NCI-H2107 (cell line): Measurements from ENCODE around the gene DFFB.
"Not testable (repeated sequence)": the region's sequence is repeated elsewhere in the genome, so short reads cannot be mapped to it uniquely, and the experiment has no call there.

Experiments used
- DNase-seq: peaks from one replicate; lab custom pipeline; 2025; lab: John Stamatoyannopoulos, UW

Gene DFFB

GRCh38 chr1:3910049-3910731, 52.9 kb downstream of the DFFB start:
- DNase-seq = no peak

DNA sequence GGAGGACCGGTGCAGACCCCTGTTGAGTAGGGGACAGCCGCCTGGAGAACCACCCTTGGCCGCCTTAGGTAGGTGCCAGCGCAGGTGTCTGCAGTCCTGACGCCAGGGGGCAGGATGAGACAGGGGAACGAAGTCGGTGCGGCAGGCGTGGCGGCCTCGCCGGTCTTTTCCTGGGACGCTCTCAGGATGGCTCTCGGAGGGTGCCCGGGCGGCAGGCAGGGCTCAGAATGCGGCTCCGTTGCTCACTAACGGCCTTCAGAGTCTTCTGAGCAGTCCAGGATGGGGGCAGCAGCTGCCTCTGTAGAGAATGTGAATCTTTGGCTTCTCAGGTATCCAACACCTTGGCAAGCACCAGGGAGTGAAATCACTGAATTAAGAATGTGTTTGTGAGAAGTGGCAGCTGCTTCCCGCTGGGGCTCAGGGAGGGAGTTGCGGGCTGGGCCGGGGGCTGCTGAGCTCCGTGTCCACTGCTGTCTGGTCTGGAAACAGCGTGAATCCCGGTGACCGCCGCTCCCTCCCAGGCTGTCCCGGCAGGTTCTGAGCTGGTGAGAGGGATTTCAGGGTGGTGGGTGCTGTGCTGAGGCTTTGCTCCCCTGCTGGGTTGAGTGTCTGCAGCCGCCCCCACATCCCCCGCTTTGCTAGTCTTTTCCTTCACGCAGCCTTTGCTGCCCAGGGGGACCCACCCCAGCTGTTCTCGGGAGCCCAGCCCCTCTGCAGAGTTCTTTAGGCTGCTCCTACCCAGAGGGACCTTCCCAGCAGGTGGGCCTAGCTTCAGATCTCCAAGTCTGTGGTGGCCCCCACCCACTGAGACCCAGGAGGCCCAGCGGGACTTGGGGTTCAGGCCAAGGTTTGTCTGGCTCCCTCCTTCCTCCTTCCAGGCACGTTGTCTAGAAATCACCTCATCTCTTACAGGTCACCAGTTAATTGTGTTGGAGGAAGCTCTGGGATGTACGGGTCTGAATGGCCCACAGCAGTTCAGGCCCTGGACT, 53.9 kb downstream of the DFFB start:
- no peak for DNase-seq

DNA sequence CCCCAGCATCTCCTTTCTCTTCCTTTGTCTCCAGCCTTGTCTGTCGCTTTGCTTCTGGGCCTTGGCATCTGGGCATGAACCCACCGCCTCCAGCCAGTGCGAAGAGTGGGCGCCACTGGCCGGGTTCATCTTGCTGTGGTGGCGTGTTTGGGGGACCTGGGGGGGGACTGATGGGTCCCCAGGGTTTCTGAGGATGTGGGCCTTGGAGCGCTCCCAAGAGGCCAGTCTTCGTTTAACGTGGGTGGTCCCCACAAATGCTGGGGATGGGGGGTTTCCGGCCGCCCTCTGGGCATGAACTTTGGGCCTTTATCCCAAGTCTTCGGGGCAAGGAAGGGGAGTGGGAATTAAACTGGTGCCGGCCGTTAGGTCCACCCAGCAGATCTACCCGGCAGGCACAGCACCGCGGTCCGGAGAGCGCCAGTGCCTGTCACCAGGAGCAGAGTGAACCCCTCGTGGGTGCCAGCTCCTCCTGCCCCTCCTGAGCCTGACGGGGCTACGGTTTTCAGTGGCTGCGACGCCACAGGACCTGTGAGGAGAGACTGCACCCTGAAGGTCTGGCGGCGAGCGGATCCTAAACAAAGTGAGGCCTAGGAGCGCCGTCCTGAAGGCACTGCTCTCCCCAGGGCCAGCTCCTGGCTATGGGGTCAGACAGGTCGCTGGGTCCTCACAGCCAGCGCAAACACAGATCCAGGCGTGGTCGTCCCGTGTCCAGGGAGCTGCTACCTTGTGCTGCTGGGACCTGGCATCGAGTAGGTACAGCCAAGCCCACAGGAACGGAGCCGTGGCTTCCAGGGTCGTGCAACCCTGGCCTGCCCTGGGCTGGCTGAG, 54.9 kb downstream of the DFFB start:
- DNase-seq = no peak

GRCh38 chr1:3912809-3913685, 55.8 kb downstream of the DFFB start:
- DNase-seq = no peak

DNA sequence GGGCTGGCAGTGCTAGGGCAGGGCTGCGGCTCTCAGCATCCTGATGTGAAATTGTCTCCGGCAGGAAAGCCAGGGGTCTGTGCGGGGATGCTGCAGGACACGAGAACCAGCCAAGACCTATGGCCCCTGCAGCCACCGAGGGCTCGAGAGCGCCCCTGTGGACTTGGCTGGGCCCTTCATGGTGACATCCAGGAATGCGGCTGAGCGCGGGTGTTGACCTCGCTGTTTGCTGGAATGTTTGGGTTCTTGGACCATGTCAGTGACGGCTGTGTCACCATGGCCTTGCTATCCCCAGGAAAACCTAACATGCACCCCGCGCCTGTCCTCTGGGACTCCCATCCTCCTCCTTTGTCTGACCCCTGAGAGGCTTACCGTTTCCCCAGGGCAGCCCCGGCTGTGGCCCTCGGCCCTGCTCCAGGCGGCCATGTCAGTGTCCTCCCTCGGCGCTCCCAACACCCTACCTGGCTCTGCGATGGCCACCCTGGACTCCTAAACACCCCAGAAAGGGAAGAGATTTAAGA, 57.1 kb downstream of the DFFB start:
- no peak for DNase-seq

DNA sequence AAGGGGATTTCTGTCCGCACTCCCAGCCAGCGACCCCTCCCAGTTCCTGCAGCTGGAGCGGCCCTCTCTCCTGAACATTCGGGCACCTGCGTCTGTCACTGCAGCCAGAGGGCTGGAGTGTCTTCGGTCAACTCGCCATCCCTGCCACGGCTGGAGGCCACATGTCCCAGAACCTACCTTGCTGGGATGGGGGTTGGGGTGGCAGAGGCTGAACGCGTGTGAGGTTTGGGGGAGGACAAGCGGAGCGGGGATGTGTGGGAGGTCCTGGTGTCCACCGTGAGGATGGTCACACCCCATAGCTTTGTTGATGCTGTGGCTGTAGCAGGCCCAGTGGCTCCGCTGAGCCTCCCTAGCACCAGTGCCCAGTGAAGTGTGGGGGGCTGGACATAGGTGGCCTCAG, 57.6 kb downstream of the DFFB start:
- DNase-seq = no peak

DNA sequence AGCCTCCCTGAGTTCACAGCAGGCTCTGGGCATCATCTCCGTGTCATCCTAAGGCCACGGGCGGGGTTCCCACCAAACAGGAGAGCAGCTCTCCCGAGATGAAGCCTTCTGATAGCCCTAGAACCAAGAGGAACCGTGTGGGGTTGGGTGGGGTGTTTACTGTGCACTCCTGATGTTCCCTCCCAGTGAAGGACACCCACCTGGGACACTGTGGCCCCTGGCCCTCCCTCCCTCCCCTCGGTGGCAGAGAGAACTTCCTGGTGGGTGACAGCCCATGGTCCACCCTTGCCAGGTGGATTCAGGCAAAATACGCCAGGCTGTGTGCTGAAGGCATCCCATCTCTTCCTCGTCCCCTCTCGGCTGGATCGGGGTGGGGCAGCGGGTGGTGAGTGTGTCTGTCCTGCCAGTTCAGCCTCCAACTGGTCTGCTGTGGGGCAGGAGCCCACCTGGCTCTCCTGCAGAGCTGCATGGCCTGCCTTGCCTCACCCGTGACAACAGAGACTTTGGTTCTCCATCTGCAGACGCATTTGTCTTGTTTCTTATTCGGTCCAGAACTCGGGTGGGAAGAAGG, 58.4 kb downstream of the DFFB start:
- no peak for DNase-seq

GRCh38 chr1:3917761-3918160, 60.5 kb downstream of the DFFB start:
- no peak for DNase-seq

DNA sequence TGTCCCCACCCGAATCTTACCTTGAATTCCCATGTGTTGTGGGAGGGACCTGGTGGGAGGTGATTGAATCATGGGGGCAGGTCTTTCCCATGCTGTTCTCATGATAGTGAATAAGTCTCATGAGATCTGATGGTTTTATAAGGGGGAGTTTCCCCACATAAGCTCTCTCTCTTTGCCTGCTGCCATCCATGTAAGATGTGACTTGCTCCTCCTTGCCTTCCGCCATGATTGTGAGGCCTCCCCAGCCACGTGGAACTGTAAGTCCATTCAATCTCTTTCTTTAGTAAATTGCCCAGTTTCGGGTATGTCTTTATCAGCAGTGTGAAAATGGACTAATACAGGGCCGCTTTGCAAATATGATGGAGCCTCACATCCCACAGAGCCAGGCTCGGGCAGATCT, 61.1 kb downstream of the DFFB start:
- not testable (repeated sequence) for DNase-seq

- DNase-seq = no peak
These were observed 61.8 kb downstream of the DFFB start for GRCh38 chr1:3918966-3919611.

DNA sequence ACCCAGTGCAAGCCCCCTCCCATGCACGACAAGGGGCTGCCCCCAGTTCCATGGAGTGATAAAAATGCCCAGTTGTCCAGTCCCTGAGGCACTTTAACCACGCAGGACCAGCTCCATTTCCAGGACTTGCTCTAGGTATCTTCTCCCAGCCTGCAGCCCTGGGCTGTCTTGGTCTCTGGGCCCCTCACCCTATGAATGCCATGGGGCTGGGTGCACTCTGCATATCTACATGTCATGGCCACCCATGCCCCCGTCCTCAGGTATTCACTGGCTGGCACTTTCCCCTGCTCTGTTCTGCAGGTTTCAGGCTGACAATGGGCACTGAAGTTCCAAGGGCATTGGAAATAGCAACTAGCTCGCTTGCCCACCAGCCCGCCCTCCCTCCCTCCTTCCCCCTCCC, 62.4 kb downstream of the DFFB start:
- no peak for DNase-seq

- no peak for DNase-seq
These were observed 64.5 kb downstream of the DFFB start for GRCh38 chr1:3921765-3922164.

DNA sequence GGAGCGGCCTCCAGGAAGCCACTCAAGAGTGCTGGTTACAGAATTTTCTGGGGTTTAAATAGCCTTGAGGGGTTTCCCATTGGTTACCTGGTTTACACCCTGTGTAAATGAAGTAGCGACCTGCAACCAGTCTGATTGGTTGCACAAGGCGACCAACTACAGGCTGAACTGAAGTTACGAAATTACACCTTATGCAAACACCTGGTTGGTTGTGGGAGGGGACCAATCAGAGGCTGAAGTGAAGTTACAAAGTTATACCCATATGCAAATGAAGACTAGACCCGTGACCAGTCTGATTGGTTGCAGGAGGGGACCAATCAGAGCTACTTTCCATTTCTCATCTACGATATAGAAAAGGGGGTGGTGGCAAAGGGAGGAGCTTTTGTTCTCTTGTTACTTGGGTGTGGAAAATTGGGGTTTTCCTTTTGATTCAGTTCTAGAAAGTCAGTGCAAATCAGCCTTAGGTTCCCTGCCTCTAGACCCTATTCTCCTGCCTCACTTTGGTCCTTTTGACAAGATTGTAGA, 65.0 kb downstream of the DFFB start:
- no peak for DNase-seq

GRCh38 chr1:3922851-3923250, 65.6 kb downstream of the DFFB start:
- DNase-seq = no peak

GRCh38 chr1:3923378-3924185, 66.3 kb downstream of the DFFB start:
- DNase-seq = no peak

DNA sequence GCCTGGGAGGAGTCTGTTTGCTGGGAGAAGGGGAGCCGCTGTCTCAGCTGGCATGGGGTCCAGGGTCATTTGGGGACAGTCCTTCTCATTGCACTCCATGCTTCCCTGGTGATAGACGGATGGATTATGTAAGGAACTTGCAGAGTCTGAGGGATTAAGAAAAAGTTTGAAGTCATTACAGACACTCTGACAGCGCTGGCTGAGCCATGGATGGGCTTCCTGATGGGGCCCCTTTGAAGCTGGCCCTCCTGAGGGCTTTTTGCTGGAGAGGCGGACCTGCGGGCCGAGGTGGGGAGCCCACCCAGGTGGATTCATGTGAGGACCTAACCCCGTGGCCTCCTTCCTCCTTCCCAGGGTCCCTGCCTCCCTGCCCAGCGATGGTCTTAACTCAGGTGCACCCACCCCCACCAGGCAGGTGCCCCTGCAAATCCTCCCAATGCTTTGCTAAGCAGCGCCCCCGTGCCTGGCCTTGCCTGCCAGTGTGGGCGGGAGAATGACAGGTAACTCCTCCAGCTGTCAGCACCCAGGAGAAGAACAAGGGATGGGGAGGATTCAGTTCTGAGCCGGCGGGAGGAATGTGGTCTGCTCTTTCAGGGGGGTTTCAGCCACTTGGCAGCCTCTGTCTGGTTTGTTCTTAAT, 67.0 kb downstream of the DFFB start:
- no peak for DNase-seq

- DNase-seq = no peak
These were observed 67.5 kb downstream of the DFFB start for GRCh38 chr1:3924825-3925220.

GRCh38 chr1:3925256-3925655, 68.0 kb downstream of the DFFB start:
- no peak for DNase-seq

GRCh38 chr1:3925762-3926161, 68.5 kb downstream of the DFFB start:
- no peak for DNase-seq
